PC-3 (cell line): ENCODE results near the gene GHRHR.

ENCODE experiments used
- EZH2phosphoT487 ChIP-seq: fragments of 300-600 bp; sonication (generic); IDR thresholded peaks from 2 replicates; pipeline ENCODE4 v1.6.1; 2018; ENCODE audit warnings: mild to moderate bottlenecking, antibody characterized with exemption, low read length, borderline replicate concordance
- TF ChIP-seq, protein P1 (sequence below): fragments of 300-600 bp; sonication (generic); conservative IDR thresholded peaks from 2 replicates; pipeline ENCODE4 v1.5.1; 2017; ENCODE audit warnings: antibody characterized with exemption, low read depth, mild to moderate bottlenecking, low read length

DNA sequence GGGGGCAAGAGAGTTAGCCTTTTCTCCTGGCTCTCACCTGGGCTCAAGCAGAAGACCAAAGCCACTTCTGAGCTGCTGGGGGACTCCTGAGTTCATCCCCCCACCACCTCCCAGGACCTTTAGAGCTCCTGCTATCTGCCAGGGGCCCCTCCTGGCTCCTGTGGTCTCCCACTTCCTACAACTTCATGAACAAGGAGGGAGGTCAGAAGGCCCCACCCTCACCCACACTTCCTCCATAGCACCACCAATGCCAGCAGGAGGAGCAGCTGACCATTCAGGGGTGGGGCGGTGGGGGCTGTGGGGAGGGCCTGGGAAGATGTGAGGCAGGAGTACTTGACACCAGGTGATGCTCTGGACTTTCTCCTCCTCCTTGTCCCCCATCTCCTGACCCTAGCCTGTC, 55.8 kb downstream of the GHRHR start:
- TF ChIP-seq, protein P1, sequence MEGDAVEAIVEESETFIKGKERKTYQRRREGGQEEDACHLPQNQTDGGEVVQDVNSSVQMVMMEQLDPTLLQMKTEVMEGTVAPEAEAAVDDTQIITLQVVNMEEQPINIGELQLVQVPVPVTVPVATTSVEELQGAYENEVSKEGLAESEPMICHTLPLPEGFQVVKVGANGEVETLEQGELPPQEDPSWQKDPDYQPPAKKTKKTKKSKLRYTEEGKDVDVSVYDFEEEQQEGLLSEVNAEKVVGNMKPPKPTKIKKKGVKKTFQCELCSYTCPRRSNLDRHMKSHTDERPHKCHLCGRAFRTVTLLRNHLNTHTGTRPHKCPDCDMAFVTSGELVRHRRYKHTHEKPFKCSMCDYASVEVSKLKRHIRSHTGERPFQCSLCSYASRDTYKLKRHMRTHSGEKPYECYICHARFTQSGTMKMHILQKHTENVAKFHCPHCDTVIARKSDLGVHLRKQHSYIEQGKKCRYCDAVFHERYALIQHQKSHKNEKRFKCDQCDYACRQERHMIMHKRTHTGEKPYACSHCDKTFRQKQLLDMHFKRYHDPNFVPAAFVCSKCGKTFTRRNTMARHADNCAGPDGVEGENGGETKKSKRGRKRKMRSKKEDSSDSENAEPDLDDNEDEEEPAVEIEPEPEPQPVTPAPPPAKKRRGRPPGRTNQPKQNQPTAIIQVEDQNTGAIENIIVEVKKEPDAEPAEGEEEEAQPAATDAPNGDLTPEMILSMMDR, result no peak
- TF ChIP-seq EZH2phosphoT487, result no peak
